Measurements from ENCODE around the gene TPST2.

Gene TPST2

DNA sequence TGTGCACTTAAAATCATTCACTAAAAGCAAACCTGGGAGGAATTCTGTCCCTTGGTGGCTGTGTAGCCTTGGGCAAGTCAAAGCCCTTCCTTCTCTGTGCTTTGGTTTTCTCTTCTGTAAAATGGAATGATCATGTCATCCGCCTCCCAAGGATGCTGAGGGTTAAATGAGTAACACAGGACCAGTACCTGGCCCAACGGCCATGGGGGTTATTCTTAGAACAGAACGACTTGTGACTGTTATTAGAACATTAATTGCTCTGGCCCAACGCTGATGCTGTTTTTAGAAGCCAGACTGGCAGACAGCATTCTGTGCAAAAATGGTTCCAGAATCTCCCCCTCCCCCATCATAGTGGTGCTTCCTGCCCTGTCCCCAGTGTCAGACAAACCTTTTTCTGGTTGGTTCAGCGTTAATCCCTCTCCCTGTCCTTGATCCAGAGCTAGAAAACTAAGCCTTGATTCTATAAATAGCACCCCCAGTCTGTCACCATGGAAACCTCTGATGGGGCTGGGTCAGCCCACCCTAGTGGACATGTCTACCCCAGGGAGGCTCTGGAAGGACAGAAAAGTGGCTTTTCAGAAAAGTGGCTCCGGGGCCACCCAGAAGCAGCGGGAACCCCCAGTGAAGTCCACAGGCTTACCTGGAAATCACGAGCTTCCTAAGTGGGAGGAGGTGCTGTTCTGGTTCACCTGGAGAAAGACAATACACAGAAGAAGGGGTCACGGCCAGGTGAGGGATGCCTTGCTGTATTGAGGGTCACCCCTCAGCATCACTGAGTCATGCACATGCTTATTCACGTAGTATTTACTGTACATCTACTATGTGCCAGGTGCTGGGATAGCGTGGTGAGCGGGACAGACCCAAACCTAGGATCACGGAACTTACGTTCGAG lies 62.1 kb downstream of the TPST2 start:
- DNase-seq: no peak

GRCh38 chr22:26527167-26527566 lies 62.8 kb downstream of the TPST2 start:
- DNase-seq: no peak

DNA sequence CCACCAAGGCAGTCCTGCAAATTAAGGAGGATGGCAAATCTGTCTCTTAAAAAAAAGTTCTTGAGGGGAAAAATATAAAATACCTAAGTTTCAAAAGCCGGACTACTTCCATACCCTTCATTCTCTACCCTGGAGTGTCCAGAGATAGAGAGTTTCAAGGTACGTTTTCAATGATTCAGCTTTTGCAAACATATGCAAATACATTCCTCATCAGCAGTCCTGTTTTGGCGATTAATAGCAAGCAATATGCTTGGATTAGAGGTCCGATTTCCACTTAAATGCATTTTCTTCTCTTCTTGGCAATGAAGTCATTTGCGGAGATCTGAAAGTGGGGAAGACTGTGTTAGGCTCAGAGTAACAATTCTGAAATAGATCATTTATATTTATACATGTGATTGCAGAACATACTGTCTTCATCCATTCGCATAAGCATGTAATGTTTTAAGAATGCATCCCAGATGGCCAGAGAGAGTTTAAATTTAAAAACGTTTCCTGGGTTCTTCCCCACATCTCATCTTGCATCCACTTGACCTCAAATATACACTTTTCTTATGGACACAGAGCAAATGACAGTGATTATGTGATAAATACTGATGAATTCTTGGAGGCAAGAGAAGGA lies 63.9 kb downstream of the TPST2 start:
- DNase-seq: no peak

GRCh38 chr22:26524870-26525269 lies 65.1 kb downstream of the TPST2 start:
- DNase-seq: no peak

DNA sequence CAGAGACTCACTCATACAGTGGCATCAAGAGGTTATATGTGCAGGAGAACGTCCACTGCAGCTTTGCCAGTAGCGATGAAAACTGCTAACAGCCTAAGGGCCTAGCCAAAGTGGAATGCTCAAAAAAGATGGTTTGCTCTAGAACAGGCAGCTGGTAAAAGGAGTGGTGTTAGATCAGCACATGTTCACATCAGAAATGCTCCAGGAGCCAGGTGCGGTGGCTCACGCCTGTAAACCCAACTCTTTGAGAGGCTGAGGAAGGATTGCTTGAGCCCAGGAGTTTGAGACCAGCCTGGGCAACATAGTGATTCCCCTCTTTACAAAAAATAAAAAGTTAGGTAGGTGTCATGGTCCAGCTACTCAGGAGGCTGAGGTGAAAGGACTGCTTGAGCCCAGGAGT lies 67.3 kb downstream of the TPST2 start:
- DNase-seq: no peak

- DNase-seq: no peak
Observed at GRCh38 chr22:26522012-26522411, 67.9 kb downstream of the TPST2 start.

GRCh38 chr22:26517429-26517828 lies 72.5 kb downstream of the TPST2 start:
- no peak for DNase-seq

DNA sequence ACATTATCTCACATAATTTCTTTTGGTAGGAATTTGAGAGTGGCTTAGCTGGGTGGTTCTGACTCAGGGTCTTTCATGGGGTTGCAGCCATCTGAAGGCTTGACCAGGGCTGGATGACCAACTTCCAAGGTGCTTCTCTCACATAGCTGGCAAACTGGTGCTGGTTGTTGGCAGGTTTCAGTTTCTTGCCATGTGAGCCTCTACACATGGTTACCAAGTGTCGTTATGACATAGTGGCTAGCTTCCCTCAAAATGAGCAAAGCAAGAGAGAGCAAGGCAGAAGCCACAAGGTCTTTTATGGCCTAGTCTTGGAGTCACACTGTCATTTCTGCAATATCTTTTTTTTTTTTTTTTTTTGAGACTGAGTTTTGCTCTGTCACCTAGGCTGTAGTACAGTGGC lies 73.4 kb downstream of the TPST2 start:
- no peak for DNase-seq

DNA sequence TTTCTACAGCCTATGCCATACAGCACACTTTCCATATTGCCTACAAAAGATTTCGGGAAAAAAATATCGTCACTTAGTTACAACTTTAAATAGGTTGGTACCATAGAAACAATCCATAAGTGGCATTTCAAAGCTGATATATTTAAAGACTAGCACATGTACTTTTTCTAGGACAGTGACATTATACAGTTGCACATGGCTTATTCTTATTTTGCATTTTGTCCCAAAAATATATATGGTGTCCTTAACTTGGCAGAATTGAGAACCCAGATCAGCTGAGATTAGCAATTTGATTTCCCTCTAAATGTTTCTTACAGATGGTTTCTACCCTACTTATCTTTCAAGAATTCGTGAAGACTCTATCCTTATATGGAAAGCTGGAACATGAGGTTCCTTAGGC lies 74.0 kb downstream of the TPST2 start:
- no peak for DNase-seq

- DNase-seq: no peak
Observed at GRCh38 chr22:26514419-26515161, 75.3 kb downstream of the TPST2 start.

DNA sequence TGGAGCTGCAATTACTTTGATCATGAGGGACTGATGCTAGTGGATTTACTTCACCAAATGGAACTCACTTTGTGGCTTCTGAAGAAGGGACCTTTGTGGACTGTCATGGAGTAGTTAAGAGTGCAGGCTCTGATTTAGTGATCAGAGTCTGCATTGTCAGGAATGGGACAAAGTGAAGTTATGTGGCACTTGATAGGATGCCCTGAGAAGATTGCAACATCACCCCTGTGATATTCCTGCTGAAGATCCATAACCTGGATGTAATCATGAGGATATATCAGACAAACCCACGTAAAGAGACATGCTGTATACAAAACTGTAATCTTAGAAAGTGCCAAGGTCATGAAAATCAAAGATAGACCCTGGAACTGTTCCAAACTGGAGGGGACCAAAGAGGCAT lies 76.1 kb downstream of the TPST2 start:
- DNase-seq: no peak

GRCh38 chr22:26512149-26512793 lies 77.7 kb downstream of the TPST2 start, which contains the start of gene TFIP11:
TSS of gene TFIP11 (minus strand) at chr22:26512473. CDS start at chr22:26510272, 2,201 bp downstream.
- peak; percentile 92 for DNase-seq

- DNase-seq: no peak
Observed at GRCh38 chr22:26508148-26508547, 81.8 kb downstream of the TPST2 start.

- no peak for DNase-seq
Observed at GRCh38 chr22:26503758-26504157, 86.2 kb downstream of the TPST2 start.

DNA sequence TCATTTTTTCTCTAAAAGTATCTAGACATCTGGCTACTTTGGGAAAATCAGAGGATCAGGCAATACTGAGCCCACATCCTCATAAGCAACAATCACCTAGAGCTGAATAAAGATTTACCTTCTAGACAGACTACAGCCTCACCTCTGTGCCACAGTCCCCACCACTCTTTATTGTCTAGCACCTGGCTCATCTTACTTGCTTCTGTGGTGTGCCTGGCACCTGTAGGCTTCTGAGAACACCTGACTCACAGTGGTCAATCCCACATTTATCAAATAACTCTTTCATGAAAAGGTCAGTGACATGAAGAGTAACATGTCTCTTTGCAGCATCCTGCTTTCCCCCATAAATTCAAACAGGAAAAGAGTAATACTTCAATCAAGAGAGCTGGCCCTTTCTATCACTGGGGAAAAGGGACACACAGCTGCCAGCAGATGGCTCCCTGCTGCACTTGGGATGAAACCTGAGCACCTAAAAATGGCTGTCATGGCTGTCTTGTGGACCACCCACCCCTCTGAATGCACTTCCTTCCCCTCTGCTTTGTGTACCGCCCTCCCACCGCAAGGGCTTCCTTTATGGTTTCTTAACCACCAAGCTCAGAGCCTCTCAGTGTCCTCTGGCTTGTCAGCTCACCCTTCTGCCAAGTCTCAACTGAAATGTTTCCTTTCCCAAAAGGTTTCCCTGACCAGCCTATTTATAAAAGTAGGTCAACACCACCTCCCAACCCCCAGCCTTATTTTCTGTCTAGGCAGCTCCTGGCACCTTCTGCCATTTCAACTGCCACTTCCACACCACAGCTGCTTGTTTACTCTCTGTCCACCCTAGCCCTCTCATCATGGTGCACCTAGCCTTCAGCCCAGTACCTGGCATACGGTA lies 87.0 kb downstream of the TPST2 start:
- peak; percentile 43 for DNase-seq

DNA sequence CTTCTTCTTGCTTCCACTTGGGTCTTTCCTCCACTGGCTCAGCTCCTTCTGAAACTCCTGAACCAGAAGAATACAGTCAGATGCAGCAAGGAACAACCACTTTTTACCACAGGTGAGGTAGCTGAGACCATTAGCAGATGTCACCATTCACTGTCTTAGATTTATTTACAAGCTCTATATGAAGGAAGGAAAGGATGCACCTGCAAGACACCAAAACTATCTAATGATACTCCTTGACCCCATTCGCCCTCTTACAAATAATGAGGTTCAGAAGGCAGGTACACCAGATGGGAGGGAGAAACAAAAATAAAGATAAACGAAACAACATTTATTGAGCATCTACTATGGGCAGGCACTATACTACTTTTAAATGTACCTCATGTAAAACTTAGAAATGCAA lies 87.9 kb downstream of the TPST2 start:
- DNase-seq: no peak

GRCh38 chr22:26499188-26499703 lies 90.7 kb downstream of the TPST2 start:
- no peak for DNase-seq

GRCh38 chr22:26496456-26496855 lies 93.5 kb downstream of the TPST2 start:
- no peak for DNase-seq

GRCh38 chr22:26494506-26494905 lies 95.4 kb downstream of the TPST2 start:
- DNase-seq: no peak

DNA sequence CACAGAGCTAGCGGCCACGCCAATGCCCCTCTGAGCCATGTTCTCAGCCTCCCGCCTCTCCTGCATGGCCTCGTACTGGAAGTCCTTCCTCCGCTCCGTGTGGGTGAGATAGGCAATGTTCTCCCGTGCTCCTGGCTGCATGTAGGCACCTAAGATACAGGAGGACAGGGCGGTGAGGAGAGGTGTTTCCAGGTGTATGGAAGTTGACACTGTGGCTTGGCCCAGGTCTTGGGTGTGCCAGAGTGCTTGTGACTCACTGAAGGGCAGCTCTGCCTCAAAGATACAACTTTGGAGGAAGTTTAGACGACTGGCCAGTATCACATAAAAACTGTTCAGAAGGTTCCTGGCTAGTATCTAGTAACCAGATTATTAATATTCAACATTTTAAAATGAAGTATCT lies 97.7 kb downstream of the TPST2 start:
- no peak for DNase-seq

GRCh38 chr22:26489447-26490036 lies 100.4 kb downstream of the TPST2 start:
- no peak for DNase-seq

All from stimulated activated CD4-positive, alpha-beta T cell treated with anti-CD3 and anti-CD28 coated beads, Interleukin-1b, Interleukin-23, amount 100 ng/mL, for 48 hours (primary cell).